ENCODE measurements around the gene FHOD1. TPM values are rescaled to one million over a fixed set of nuclear protein-coding genes. Genes with fewer than 3 reads are reported as not detected.

FHOD1 gene
- total and polyA plus RNA-seq, 2 of the 13 experiments (the other 11 are each of a cell fraction or from before 2014, with no cell fraction given): 20.0 to 20.8 TPM

DNA sequence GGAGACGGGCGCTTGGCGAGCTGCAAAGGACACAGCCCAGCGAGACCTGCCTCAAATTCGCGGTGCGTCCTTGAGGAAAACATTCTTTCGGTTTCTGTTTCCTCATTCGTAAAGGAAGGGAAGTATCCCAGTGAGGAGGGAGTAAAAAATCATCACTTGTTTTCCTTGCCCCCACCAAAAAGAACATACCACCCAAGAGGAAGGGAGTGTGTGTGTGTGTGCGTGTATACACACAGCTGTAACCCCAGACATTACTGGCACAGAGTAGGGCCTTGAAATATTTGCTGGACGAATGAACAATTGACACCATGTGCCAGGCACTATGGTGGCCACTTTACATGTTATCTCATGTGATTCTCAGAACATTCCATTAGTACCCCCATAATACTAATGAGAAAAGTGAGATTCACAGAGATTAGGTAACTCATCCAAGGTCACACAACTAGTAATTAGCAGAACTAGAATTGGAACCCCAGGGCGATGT is 61.6 kb downstream of the FHOD1 start (continued):
- TF ChIP-seq, protein P1, sequence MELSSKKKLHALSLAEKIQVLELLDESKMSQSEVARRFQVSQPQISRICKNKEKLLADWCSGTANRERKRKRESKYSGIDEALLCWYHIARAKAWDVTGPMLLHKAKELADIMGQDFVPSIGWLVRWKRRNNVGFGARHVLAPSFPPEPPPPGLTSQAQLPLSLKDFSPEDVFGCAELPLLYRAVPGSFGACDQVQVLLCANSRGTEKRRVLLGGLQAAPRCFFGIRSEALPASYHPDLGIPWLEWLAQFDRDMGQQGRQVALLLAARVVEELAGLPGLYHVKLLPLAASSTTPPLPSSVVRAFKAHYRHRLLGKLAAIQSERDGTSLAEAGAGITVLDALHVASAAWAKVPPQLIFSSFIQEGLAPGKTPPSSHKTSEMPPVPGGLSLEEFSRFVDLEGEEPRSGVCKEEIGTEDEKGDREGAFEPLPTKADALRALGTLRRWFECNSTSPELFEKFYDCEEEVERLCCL (CRISPR knock-in tag; IDR thresholded peaks at IDR 0.05; ENCODE audit: borderline replicate concordance): no peak; the same call in 1 of the 2 replicates
- TF ChIP-seq ZNF264 (CRISPR knock-in tag; IDR thresholded peaks at IDR 0.05): peak; percentile 4; the same call in 1 of the 2 replicates
- no peak for TF ChIP-seq ZMYM4 (CRISPR knock-in tag; IDR thresholded peaks at IDR 0.05)
- TF ChIP-seq, protein P2, sequence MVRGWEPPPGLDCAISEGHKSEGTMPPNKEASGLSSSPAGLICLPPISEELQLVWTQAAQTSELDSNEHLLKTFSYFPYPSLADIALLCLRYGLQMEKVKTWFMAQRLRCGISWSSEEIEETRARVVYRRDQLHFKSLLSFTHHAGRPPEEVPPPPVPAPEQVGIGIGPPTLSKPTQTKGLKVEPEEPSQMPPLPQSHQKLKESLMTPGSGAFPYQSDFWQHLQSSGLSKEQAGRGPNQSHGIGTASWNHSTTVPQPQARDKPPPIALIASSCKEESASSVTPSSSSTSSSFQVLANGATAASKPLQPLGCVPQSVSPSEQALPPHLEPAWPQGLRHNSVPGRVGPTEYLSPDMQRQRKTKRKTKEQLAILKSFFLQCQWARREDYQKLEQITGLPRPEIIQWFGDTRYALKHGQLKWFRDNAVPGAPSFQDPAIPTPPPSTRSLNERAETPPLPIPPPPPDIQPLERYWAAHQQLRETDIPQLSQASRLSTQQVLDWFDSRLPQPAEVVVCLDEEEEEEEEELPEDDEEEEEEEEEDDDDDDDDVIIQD (CRISPR knock-in tag; IDR thresholded peaks at IDR 0.05; ENCODE audit: low read depth): no peak
- TF ChIP-seq PHF21A (CRISPR knock-in tag; IDR thresholded peaks at IDR 0.05): no peak; the same call in 1 of the 2 replicates
- no peak for TF ChIP-seq SIX4 (CRISPR knock-in tag; IDR thresholded peaks at IDR 0.05)
- TF ChIP-seq SMARCE1 (IDR thresholded peaks at IDR 0.05; ENCODE audit: borderline replicate concordance): no peak
- TF ChIP-seq, protein P3, sequence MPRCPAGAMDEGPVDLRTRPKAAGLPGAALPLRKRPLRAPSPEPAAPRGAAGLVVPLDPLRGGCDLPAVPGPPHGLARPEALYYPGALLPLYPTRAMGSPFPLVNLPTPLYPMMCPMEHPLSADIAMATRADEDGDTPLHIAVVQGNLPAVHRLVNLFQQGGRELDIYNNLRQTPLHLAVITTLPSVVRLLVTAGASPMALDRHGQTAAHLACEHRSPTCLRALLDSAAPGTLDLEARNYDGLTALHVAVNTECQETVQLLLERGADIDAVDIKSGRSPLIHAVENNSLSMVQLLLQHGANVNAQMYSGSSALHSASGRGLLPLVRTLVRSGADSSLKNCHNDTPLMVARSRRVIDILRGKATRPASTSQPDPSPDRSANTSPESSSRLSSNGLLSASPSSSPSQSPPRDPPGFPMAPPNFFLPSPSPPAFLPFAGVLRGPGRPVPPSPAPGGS (CRISPR knock-in tag; IDR thresholded peaks at IDR 0.05): no peak
- TF ChIP-seq TGIF2 (CRISPR knock-in tag; IDR thresholded peaks at IDR 0.05): no peak
- TF ChIP-seq ZSCAN12 (CRISPR knock-in tag; IDR thresholded peaks at IDR 0.05): 0 out of 2 replicates have a peak, but pooled peaks have one; percentile 53
- peak; percentile 16; the same call in 1 of the 2 replicates for TF ChIP-seq ZNF329 (CRISPR knock-in tag; IDR thresholded peaks at IDR 0.05; ENCODE audit: low read depth)
- TF ChIP-seq, protein P4, sequence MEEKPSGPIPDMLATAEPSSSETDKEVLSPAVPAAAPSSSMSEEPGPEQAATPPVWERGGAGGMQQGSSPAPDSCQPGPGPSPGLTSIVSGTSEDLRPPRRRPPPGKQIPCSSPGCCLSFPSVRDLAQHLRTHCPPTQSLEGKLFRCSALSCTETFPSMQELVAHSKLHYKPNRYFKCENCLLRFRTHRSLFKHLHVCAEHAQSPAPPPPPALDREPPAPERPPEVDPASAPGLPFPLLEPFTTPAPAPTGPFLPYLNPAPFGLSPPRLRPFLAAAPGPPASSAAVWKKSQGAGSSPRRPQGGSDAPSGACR (CRISPR knock-in tag; IDR thresholded peaks at IDR 0.05): 0 out of 2 replicates have a peak, but pooled peaks have one; percentile 11
- TF ChIP-seq ZNF816 (CRISPR knock-in tag; IDR thresholded peaks at IDR 0.05; ENCODE audit: borderline replicate concordance): no peak
- TF ChIP-seq POGZ (CRISPR knock-in tag; IDR thresholded peaks at IDR 0.05): no peak
- TF ChIP-seq, protein P5, sequence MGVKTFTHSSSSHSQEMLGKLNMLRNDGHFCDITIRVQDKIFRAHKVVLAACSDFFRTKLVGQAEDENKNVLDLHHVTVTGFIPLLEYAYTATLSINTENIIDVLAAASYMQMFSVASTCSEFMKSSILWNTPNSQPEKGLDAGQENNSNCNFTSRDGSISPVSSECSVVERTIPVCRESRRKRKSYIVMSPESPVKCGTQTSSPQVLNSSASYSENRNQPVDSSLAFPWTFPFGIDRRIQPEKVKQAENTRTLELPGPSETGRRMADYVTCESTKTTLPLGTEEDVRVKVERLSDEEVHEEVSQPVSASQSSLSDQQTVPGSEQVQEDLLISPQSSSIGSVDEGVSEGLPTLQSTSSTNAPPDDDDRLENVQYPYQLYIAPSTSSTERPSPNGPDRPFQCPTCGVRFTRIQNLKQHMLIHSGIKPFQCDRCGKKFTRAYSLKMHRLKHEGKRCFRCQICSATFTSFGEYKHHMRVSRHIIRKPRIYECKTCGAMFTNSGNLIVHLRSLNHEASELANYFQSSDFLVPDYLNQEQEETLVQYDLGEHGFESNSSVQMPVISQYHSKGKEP (CRISPR knock-in tag; IDR thresholded peaks at IDR 0.05): no peak
- no peak for TF ChIP-seq SNRNP70 (IDR thresholded peaks at IDR 0.05; ENCODE audit: low read depth, low read length)
- TF ChIP-seq, protein P6, sequence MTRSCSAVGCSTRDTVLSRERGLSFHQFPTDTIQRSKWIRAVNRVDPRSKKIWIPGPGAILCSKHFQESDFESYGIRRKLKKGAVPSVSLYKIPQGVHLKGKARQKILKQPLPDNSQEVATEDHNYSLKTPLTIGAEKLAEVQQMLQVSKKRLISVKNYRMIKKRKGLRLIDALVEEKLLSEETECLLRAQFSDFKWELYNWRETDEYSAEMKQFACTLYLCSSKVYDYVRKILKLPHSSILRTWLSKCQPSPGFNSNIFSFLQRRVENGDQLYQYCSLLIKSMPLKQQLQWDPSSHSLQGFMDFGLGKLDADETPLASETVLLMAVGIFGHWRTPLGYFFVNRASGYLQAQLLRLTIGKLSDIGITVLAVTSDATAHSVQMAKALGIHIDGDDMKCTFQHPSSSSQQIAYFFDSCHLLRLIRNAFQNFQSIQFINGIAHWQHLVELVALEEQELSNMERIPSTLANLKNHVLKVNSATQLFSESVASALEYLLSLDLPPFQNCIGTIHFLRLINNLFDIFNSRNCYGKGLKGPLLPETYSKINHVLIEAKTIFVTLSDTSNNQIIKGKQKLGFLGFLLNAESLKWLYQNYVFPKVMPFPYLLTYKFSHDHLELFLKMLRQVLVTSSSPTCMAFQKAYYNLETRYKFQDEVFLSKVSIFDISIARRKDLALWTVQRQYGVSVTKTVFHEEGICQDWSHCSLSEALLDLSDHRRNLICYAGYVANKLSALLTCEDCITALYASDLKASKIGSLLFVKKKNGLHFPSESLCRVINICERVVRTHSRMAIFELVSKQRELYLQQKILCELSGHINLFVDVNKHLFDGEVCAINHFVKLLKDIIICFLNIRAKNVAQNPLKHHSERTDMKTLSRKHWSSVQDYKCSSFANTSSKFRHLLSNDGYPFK (CRISPR knock-in tag; IDR thresholded peaks at IDR 0.05; ENCODE audit: borderline replicate concordance): 0 out of 2 replicates have a peak, but pooled peaks have one; percentile 1
- no peak for TF ChIP-seq NFE2L2 (IDR thresholded peaks at IDR 0.05; ENCODE audit: low read length)
- TF ChIP-seq, protein P7, sequence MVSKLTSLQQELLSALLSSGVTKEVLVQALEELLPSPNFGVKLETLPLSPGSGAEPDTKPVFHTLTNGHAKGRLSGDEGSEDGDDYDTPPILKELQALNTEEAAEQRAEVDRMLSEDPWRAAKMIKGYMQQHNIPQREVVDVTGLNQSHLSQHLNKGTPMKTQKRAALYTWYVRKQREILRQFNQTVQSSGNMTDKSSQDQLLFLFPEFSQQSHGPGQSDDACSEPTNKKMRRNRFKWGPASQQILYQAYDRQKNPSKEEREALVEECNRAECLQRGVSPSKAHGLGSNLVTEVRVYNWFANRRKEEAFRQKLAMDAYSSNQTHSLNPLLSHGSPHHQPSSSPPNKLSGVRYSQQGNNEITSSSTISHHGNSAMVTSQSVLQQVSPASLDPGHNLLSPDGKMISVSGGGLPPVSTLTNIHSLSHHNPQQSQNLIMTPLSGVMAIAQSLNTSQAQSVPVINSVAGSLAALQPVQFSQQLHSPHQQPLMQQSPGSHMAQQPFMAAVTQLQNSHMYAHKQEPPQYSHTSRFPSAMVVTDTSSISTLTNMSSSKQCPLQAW (CRISPR knock-in tag; IDR thresholded peaks at IDR 0.05): 0 out of 2 replicates have a peak, but pooled peaks have one; percentile 54
